Measurements from ENCODE around the gene TBC1D22A.

GRCh38 chr22:47017245-47017644 lies 254.8 kb downstream of the TBC1D22A start:
- TF ChIP-seq HNRNPUL1 (IDR thresholded peaks at IDR 0.05; ENCODE audit: low read length) (no peak), RAD21 (CRISPR knock-in tag; conservative IDR thresholded peaks at IDR 0.05 in 1 of 2, IDR thresholded peaks at IDR 0.05 in 1 of 2) (no peak), CTCF (IDR thresholded peaks at IDR 0.05 in 2 of 3, conservative IDR thresholded peaks at IDR 0.05 in 1 of 3; ENCODE audit: insufficient read depth in 2 of 3, low read depth in 1 of 3, low read length in 3 of 3) (no peak), REST (IDR thresholded peaks at IDR 0.05; ENCODE audit: borderline replicate concordance) (no peak), REST (CRISPR knock-in tag; IDR thresholded peaks at IDR 0.05; ENCODE audit: low read depth) (no peak), ATF1 (CRISPR knock-in tag; IDR thresholded peaks at IDR 0.05) (no peak), ATF1 (tag; IDR thresholded peaks at IDR 0.05) (no peak)

All from K562 (cell line).